Measurements from ENCODE around the gene CYP27C1.

DNA sequence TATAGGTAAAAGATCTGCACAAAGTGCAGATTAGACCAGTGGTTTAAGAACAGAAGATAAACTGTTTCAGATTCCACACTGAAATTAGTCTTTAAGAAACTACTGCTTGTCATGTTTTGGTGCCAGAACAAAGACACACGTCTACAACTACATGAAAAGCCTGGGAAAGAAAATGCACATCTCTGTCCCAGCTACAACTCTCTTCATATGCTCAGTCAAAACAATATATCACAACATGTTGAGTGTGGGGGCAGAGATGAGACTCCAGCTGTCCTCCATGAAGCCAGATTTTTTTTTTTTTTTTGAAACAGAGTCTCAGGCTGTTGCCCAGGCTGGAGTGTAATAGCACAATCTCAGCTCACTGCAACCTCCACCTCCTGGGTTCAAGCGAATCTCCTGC is 60.6 kb downstream of the CYP27C1 start:
- no peak for TF ChIP-seq POLR2AphosphoS5 (IDR thresholded peaks at IDR 0.05)
- no peak for TF ChIP-seq POLR2A (IDR thresholded peaks at IDR 0.05)
- no peak for TF ChIP-seq CTCF (IDR thresholded peaks at IDR 0.05)
